CD4-positive, alpha-beta memory T cell (primary cell): ENCODE results near the gene MMP20. TPM values are rescaled to one million over a fixed set of nuclear protein-coding genes. Genes with fewer than 3 reads are reported as not detected.

Experiments
- CTCF ChIA-PET: fragments of 350-600 bp; sonication (Branson Sonifier 250); formaldehyde crosslinking; loops from one replicate; lab custom pipeline; 2021; ENCODE audit warnings: inconsistent platforms; ENCODE audit not compliant: partially characterized antibody; lab: Charles Lee
- POLR2A ChIA-PET: fragments of 350-600 bp; sonication (Branson Sonifier 250); formaldehyde crosslinking; loops from one replicate; lab custom pipeline; 2021; ENCODE audit not compliant: partially characterized antibody; lab: Charles Lee
- DNase-seq, 5 donors: peaks; one replicate each; pipeline versions ENCODE4 v3.0.0 to v3.0.0-alpha.2; 2020 to 2022; ENCODE audit warnings: mixed read lengths in 1 of 5
- H3K27ac ChIP-seq: one replicate; pipeline ENCODE4 v1.7.0; 2013; ENCODE audit warnings: low read depth, low read length
- H3K27me3 ChIP-seq: 2 replicates; pipeline ENCODE4 v1.7.0; 2013; ENCODE audit warnings: mild to moderate bottlenecking, low read length, moderate library complexity; ENCODE audit not compliant: insufficient read depth
- H3K36me3 ChIP-seq: 2 replicates; pipeline ENCODE4 v1.7.0; 2013; ENCODE audit warnings: mild to moderate bottlenecking, low read length, moderate library complexity; ENCODE audit not compliant: insufficient read depth
- H3K4me1 ChIP-seq: 2 replicates; pipeline ENCODE4 v1.7.0; 2013; ENCODE audit warnings: mild to moderate bottlenecking, low read length, moderate library complexity; ENCODE audit not compliant: insufficient read depth
- H3K4me3 ChIP-seq, 2 donors: one replicate each; pipeline ENCODE4 v1.7.0; 2013; ENCODE audit warnings: low read length in 2 of 2, mild to moderate bottlenecking in 1 of 2
- H3K9me3 ChIP-seq, 2 donors: one replicate each; pipeline ENCODE4 v1.7.0; 2013; ENCODE audit warnings: low read length in 2 of 2, control low read depth in 1 of 2; ENCODE audit not compliant: control insufficient read depth in 1 of 2
- H3K27ac Mint-ChIP-seq, 7 donors: one replicate each; pipeline ENCODE4 v1.8.0; 2020 to 2021; ENCODE audit warnings: mixed read lengths in 7 of 7, mild to moderate bottlenecking in 6 of 7, inconsistent platforms in 3 of 7, moderate library complexity in 3 of 7
- H3K27me3 Mint-ChIP-seq, 2 donors: one replicate each; pipeline ENCODE4 v1.8.0; 2020 to 2021; ENCODE audit warnings: mixed read lengths in 2 of 2
- H3K36me3 Mint-ChIP-seq, 2 donors: one replicate each; pipeline ENCODE4 v1.8.0; 2020 to 2021; ENCODE audit warnings: mixed read lengths in 2 of 2, inconsistent platforms in 1 of 2, mild to moderate bottlenecking in 1 of 2
- H3K4me1 Mint-ChIP-seq, 4 donors: one replicate each; pipeline ENCODE4 v1.8.0; 2020 to 2021; ENCODE audit warnings: mixed read lengths in 4 of 4, mild to moderate bottlenecking in 1 of 4
- H3K4me3 Mint-ChIP-seq, 8 donors: one replicate each; pipeline ENCODE4 v1.8.0; 2020 to 2021; ENCODE audit warnings: mixed read lengths in 8 of 8, mild to moderate bottlenecking in 7 of 8, moderate library complexity in 6 of 8, inconsistent platforms in 3 of 8
- H3K9me3 Mint-ChIP-seq, 8 donors: one replicate each; pipeline ENCODE4 v1.8.0; 2020 to 2021; ENCODE audit warnings: mixed read lengths in 8 of 8, mild to moderate bottlenecking in 5 of 8, inconsistent platforms in 3 of 8, moderate library complexity in 1 of 8
- intact Hi-C: fragments of 100-400 bp; cut with micrococcal nuclease; formaldehyde crosslinking; loops from one replicate; pipeline ENCODE4 v1.15.1; 2023
- polyA plus RNA-seq, 2 donors: library from polyadenylated mRNA; unstranded; fragments of 300-500 nt; fragmentation: Illumina TruSeq; gene quantifications; one replicate each; pipeline ENCODE4 v1.2.3, GENCODE V29; 2021
- total RNA-seq, 2 experiments: library from RNA; stranded (reverse); gene quantifications; one replicate each; pipeline ENCODE4 v1.2.3, GENCODE V29; 2021

MMP20 gene
- total and polyA plus RNA-seq, 4 experiments from 2014 or later, result not detected

DNA sequence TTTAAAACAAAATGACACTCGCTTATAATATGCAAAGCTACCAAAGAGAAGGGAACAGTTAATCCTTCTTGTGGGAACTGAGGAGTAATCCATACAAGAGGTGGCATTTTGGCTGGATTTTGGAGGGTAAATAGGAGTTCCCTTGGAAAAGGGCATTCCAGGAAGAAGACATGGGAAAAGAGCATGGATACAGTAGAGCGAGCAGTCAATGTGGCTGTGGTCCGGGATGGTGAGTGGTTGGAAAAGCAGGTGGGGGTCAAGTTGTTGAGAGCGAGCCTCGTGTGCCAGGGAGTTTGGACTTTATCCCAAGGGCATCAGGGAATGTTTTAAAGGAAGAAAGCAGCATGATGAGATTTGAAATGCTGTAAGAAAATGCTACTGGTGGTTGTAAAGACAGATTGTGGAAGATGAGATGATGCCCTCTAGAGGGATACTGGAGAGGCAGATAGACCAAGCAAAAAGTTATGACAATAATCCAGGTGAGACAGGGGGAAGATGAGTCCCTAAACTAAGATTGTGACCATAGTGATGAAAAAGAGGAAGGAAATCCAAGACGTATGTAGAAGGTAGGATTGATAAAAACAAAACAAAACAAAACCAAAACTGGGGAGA, 90.8 kb downstream of the MMP20 start:
- H3K4me3 Mint-ChIP-seq, result no peak overlapping the region

DNA sequence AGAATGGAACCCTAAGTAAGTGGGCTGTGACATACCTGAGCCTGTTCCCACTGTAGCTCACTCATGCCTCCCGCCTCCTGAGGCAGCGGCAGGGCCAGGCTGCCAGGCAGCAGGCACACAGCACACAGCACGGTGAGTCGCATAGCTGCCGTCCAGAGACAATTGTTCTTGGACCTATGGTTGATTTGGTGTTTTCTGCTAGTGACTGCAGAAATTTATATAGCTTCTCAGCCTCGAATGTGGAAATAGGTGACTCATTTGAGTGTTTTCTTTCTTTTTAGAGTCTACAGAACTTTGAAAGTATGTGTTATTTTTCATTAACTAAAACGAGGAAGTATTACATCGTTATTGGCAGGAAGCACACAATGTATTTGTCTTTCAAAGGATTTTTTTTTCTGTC, 94.6 kb downstream of the MMP20 start, which contains the start of gene MMP7:
Gene MMP7, minus strand, starts transcription at position 190 of the 400 bp plus-strand sequence. Its CDS starts 47 bp downstream, at position 143.
- no peak within 1 kb of the TSS for H3K4me3 Mint-ChIP-seq

More for the DNA sequence above, 90.8 kb downstream of the MMP20 start:
- H3K36me3 ChIP-seq, result no peaks in the 10 kb centered on the region
- Mint-ChIP-seq H3K9me3 (no peaks in the 10 kb centered on the region), H3K27ac (peak overlapping the region in 1 of 7 donors; percentile 4), H3K36me3 (no peaks in the 10 kb centered on the region), H3K4me1 (peaks cover 0 to 1% (median 0%) of the 10 kb centered on the region in 4 donors), H3K27me3 (peaks cover 9 to 13% of the 10 kb centered on the region in 2 donors)
- intact Hi-C loops, result no loop called here
- ChIA-PET CTCF (interaction anchor here (1.0 kb wide), 1 partner anchor 9 kb away, joined by 5 read pairs; no protein-coding TSS in a partner anchor), POLR2A (no interaction called here)
- no peaks in the 10 kb centered on the region for H3K4me1 ChIP-seq
- no peak overlapping the region for H3K4me3 ChIP-seq
- no peak overlapping the region for H3K27ac ChIP-seq
- no peak for DNase-seq
- H3K27me3 ChIP-seq, result peaks cover 5% of the 10 kb centered on the region
- no peaks in the 10 kb centered on the region for H3K9me3 ChIP-seq

DNA sequence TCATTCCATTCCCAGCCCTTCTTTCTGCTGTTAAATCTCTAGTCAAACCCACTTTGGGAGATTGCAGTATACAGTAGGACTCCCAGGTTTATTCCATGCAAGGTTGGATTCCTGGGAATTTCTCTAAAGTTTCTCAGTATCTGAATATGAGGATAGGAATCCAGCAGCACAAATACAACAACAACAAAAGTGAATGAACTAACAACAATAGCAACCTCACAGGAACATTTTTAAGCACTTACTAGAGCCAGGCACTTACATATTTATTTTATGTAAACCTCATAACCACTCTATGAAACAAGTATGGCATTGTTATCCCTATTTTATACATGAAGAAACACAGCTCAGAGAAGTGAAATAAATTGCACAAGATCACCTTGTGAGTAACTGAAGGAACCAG, 96.5 kb downstream of the MMP20 start:
- no peak overlapping the region for H3K4me3 Mint-ChIP-seq
- H3K27ac Mint-ChIP-seq, result no peak overlapping the region
- ChIA-PET CTCF (no interaction called here), POLR2A (no interaction called here)
- H3K27me3 Mint-ChIP-seq, result peaks cover 2 to 4% of the 10 kb centered on the region in 2 donors
- H3K9me3 Mint-ChIP-seq, result no peaks in the 10 kb centered on the region
- no peaks in the 10 kb centered on the region for H3K36me3 Mint-ChIP-seq
- peaks cover 0 to 6% (median 4%) of the 10 kb centered on the region in 4 donors for H3K4me1 Mint-ChIP-seq
- no peak for DNase-seq
- Histone ChIP-seq H3K4me3 (no peak overlapping the region), H3K27ac (no peak overlapping the region), H3K9me3 (no peaks in the 10 kb centered on the region), H3K36me3 (no peaks in the 10 kb centered on the region), H3K4me1 (no peaks in the 10 kb centered on the region), H3K27me3 (no peaks in the 10 kb centered on the region)
- intact Hi-C loops, result no loop called here

More for the DNA sequence above, 94.6 kb downstream of the MMP20 start, which contains the start of gene MMP7:
- H3K27me3 ChIP-seq, result peaks cover 5% of the 10 kb centered on the region
- Mint-ChIP-seq H3K27me3 (peaks cover 5 to 8% of the 10 kb centered on the region in 2 donors), H3K9me3 (no peaks in the 10 kb centered on the region), H3K4me1 (peaks cover 1 to 6% (median 4%) of the 10 kb centered on the region in 4 donors), H3K36me3 (no peaks in the 10 kb centered on the region), H3K27ac (no peak within 1 kb of the TSS)
- H3K9me3 ChIP-seq, result no peaks in the 10 kb centered on the region
- ChIA-PET POLR2A (no interaction called here), CTCF (no interaction called here)
- H3K27ac ChIP-seq, result no peak within 1 kb of the TSS
- intact Hi-C loops, result no loop called here
- H3K36me3 ChIP-seq, result no peaks in the 10 kb centered on the region
- H3K4me1 ChIP-seq, result no peaks in the 10 kb centered on the region
- no peak within 1 kb of the TSS for H3K4me3 ChIP-seq
- no peak for DNase-seq

DNA sequence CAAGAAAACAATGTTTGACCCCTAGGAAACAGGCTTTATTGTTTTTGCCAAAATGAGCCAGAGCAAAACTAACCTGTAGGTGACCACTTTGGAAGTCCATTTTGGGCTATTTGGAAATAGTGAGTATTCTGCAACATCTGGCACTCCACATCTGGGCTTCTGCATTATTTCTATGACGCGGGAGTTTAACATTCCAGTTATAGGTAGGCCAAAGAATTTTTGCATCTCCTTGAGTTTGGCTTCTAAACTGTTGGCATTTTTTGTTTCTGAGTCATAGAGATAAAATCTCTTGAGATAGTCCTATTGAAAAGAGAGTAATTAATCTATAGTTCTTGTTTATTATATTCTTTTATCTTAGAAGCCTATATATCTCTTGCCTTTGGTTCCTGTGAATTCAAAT, 97.4 kb downstream of the MMP20 start:
- no peaks in the 10 kb centered on the region for H3K27me3 ChIP-seq
- Mint-ChIP-seq H3K27ac (no peak overlapping the region), H3K27me3 (peaks cover under 1 to 1% of the 10 kb centered on the region in 2 donors), H3K36me3 (no peaks in the 10 kb centered on the region), H3K9me3 (no peaks in the 10 kb centered on the region), H3K4me3 (no peak overlapping the region), H3K4me1 (peaks cover under 1 to 6% (median 4%) of the 10 kb centered on the region in 4 donors)
- ChIA-PET CTCF (no interaction called here), POLR2A (no interaction called here)
- DNase-seq, result no peak
- no peak overlapping the region for H3K27ac ChIP-seq
- no peaks in the 10 kb centered on the region for H3K36me3 ChIP-seq
- H3K4me1 ChIP-seq, result no peaks in the 10 kb centered on the region
- no peaks in the 10 kb centered on the region for H3K9me3 ChIP-seq
- intact Hi-C loops, result no loop called here
- H3K4me3 ChIP-seq, result no peak overlapping the region

DNA sequence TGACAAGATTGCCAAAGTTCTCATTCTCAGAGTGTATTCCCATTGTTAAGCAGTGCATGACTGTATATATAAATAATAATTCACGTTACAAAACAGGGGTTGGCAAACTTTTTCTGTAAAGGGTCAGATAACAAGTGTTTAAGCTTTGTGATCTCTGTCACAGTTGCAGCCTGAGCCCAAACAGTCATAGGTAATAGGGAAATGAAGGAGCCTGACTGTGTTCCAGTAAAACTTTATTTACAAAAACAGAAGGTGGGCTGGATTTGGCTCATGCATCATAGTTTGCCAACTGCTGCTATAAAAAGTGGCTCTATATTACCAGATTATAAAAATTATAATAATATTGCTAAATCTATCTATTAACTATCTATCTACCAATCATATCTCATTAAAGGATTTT, 98.1 kb downstream of the MMP20 start:
- Mint-ChIP-seq H3K27me3 (peaks cover 1 to 2% of the 10 kb centered on the region in 2 donors), H3K9me3 (no peaks in the 10 kb centered on the region), H3K4me3 (no peak overlapping the region), H3K27ac (no peak overlapping the region), H3K4me1 (peaks cover 2 to 6% (median 4%) of the 10 kb centered on the region in 4 donors), H3K36me3 (no peaks in the 10 kb centered on the region)
- no peak for DNase-seq
- H3K9me3 ChIP-seq, result no peaks in the 10 kb centered on the region
- CTCF ChIA-PET, result no interaction called here
- no peak overlapping the region for H3K4me3 ChIP-seq
- no peaks in the 10 kb centered on the region for H3K36me3 ChIP-seq
- no peak overlapping the region for H3K27ac ChIP-seq
- H3K4me1 ChIP-seq, result no peaks in the 10 kb centered on the region
- POLR2A ChIA-PET, result no interaction called here
- no peaks in the 10 kb centered on the region for H3K27me3 ChIP-seq
- intact Hi-C loops, result no loop called here

Other genes starting within 250 kb of the MMP20 start
- gene TMEM123, start 172.6 kb downstream of the MMP20 start, total RNA-seq, result 100 to 1,000 TPM; 383 to 397 TPM
- gene TMEM123, start 172.6 kb downstream of the MMP20 start, polyA plus RNA-seq, result 100 to 1,000 TPM; 752 to 839 TPM
- gene MMP7, start 94.6 kb downstream of the MMP20 start, total RNA-seq, result not detected
- gene MMP7, start 94.6 kb downstream of the MMP20 start, polyA plus RNA-seq, result not detected
- gene MMP27, start 80.4 kb upstream of the MMP20 start, total RNA-seq, result not detected
- gene MMP27, start 80.4 kb upstream of the MMP20 start, polyA plus RNA-seq, result not detected
- gene MMP8, start 99.6 kb upstream of the MMP20 start, total RNA-seq, result not detected
- gene MMP8, start 99.6 kb upstream of the MMP20 start, polyA plus RNA-seq, result not detected
- gene MMP10, start 155.3 kb upstream of the MMP20 start, total RNA-seq, result not detected
- gene MMP10, start 155.3 kb upstream of the MMP20 start, polyA plus RNA-seq, result not detected
- gene MMP1, start 172.8 kb upstream of the MMP20 start, total RNA-seq, result not detected
- not detected for gene MMP1, start 172.8 kb upstream of the MMP20 start, polyA plus RNA-seq
- not detected for gene MMP3, start 218.3 kb upstream of the MMP20 start, total RNA-seq
- not detected for gene MMP3, start 218.3 kb upstream of the MMP20 start, polyA plus RNA-seq
- not detected for gene MMP12, start 249.7 kb upstream of the MMP20 start, total RNA-seq
- gene MMP12, start 249.7 kb upstream of the MMP20 start, polyA plus RNA-seq, result not detected